ENCODE results near the gene ERC1.

Gene ERC1

DNA sequence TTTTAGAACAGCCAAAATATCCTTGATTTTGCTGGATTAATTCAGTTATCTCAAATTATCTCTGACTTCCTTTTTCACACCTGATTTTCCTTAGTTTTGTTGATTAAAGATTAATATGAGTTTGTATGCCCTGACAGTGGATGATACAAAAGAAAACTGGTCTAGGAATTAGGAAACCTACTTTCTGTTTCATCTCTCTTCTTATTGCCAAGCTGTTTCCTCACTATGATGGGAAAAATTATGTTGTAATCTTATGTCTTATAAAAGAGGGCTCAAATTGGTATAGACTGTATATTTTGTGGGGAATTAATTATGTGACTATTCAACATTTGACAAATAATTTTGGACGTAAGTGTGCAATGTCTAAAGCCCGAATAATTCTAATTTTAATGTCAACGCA, 331.8 kb downstream of the ERC1 start:
- DNase-seq (ENCODE audit: insufficient read length, low spot score), result no peak
- TF ChIP-seq TAF1 (IDR thresholded peaks at IDR 0.05; ENCODE audit: low read depth, low read length), result no peak
- TF ChIP-seq POLR2AphosphoS5 (IDR thresholded peaks at IDR 0.05; ENCODE audit: low read depth, low read length), result no peak
- no peak for TF ChIP-seq SPI1 (IDR thresholded peaks at IDR 0.05; ENCODE audit: low read depth, low read length)
- TF ChIP-seq POU2F2 (IDR thresholded peaks at IDR 0.05; ENCODE audit: low read depth, low read length), result no peak
- no peak for TF ChIP-seq PAX5 (IDR thresholded peaks at IDR 0.05; ENCODE audit: insufficient read depth, low read length, severe bottlenecking)
- no peak for TF ChIP-seq POLR2A (IDR thresholded peaks at IDR 0.05; ENCODE audit: low read depth, low read length)
- FAIRE-seq, result no peak

- FAIRE-seq, result no peak
- TF ChIP-seq POLR2A (IDR thresholded peaks at IDR 0.05; ENCODE audit: low read depth, low read length), result no peak
- no peak for TF ChIP-seq PAX5 (IDR thresholded peaks at IDR 0.05; ENCODE audit: insufficient read depth, low read length, severe bottlenecking)
- no peak for TF ChIP-seq POU2F2 (IDR thresholded peaks at IDR 0.05; ENCODE audit: low read depth, low read length)
- TF ChIP-seq SPI1 (IDR thresholded peaks at IDR 0.05; ENCODE audit: low read depth, low read length), result no peak
- TF ChIP-seq TAF1 (IDR thresholded peaks at IDR 0.05; ENCODE audit: low read depth, low read length), result no peak
- TF ChIP-seq POLR2AphosphoS5 (IDR thresholded peaks at IDR 0.05; ENCODE audit: low read depth, low read length), result no peak
- no peak for DNase-seq (ENCODE audit: insufficient read length, low spot score)
These were observed 333.1 kb downstream of the ERC1 start for GRCh38 chr12:1324099-1324498.

DNA sequence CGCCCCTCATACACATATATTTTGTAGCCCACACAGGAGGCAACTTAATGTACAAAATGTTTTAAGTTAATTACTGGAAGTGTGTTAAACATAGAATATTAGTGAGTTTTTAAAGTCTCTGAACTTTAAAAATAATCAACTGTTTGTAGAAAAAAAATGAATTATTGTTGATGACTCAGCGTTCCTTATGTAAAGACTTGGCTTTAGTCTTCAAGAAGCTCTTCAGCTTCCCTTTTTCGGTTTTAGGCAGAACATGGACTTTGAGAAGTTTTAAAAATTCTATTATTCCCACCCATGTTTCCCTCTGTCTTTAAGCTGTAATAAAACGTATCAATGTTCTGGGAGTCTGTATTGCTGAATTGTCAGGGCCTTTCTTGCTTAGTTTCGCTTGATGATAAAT, 333.9 kb downstream of the ERC1 start:
- DNase-seq (ENCODE audit: insufficient read length, low spot score) (no peak), FAIRE-seq (no peak)
- TF ChIP-seq PAX5 (IDR thresholded peaks at IDR 0.05; ENCODE audit: insufficient read depth, low read length, severe bottlenecking) (no peak), POU2F2 (IDR thresholded peaks at IDR 0.05; ENCODE audit: low read depth, low read length) (no peak), POLR2AphosphoS5 (IDR thresholded peaks at IDR 0.05; ENCODE audit: low read depth, low read length) (no peak), TAF1 (IDR thresholded peaks at IDR 0.05; ENCODE audit: low read depth, low read length) (no peak), SPI1 (IDR thresholded peaks at IDR 0.05; ENCODE audit: low read depth, low read length) (no peak), POLR2A (IDR thresholded peaks at IDR 0.05; ENCODE audit: low read depth, low read length) (no peak)

GRCh38 chr12:1325666-1326065, 334.6 kb downstream of the ERC1 start:
- no peak for TF ChIP-seq POLR2AphosphoS5 (IDR thresholded peaks at IDR 0.05; ENCODE audit: low read depth, low read length)
- TF ChIP-seq POLR2A (IDR thresholded peaks at IDR 0.05; ENCODE audit: low read depth, low read length), result no peak
- no peak for TF ChIP-seq PAX5 (IDR thresholded peaks at IDR 0.05; ENCODE audit: insufficient read depth, low read length, severe bottlenecking)
- TF ChIP-seq SPI1 (IDR thresholded peaks at IDR 0.05; ENCODE audit: low read depth, low read length), result no peak
- no peak for TF ChIP-seq POU2F2 (IDR thresholded peaks at IDR 0.05; ENCODE audit: low read depth, low read length)
- TF ChIP-seq TAF1 (IDR thresholded peaks at IDR 0.05; ENCODE audit: low read depth, low read length), result no peak
- FAIRE-seq, result no peak
- no peak for DNase-seq (ENCODE audit: insufficient read length, low spot score)

DNA sequence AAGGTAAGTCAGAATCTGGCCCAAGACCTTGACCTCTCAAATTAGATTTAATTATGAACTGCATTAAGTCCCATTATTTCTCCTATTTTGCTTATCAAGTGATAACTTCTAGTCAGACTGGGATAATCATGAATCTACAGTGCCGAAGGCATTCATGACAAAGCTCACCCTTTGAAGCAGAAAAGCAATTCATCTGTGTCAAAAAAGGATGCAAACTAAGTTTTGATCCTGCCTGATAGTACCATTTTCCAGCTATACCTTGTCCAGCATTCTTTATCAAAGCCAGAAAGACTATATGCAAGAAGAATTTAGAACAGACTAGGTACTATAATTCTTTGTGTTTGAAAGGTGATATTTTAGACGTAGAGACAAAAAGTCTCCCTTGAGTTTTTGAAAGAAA, 335.2 kb downstream of the ERC1 start:
- DNase-seq (ENCODE audit: insufficient read length, low spot score) (no peak), FAIRE-seq (no peak)
- no peak for TF ChIP-seq SPI1 (IDR thresholded peaks at IDR 0.05; ENCODE audit: low read depth, low read length)
- no peak for TF ChIP-seq PAX5 (IDR thresholded peaks at IDR 0.05; ENCODE audit: insufficient read depth, low read length, severe bottlenecking)

DNA sequence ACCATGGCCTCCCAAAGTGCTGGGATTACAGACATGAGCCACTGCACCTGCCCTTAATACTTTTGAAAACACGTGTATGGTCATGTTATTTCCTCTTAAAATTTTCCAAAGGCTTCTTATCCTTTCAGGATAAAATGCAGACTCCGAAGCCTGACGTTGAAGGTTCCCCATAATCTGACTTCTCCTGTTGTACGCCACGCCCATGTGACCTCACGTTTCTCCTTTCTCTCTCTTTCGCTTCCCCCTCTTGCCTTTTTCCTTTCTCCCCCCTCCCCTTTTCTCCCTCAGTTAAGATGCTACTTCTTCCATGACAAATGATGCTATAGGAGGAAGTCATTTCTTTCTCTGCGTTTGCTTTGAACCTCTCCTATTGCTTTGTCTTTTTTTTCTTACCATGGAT, 337.4 kb downstream of the ERC1 start:
- TF ChIP-seq POLR2A (IDR thresholded peaks at IDR 0.05; ENCODE audit: low read depth, low read length) (no peak), SPI1 (IDR thresholded peaks at IDR 0.05; ENCODE audit: low read depth, low read length) (no peak), TAF1 (IDR thresholded peaks at IDR 0.05; ENCODE audit: low read depth, low read length) (no peak), POU2F2 (IDR thresholded peaks at IDR 0.05; ENCODE audit: low read depth, low read length) (no peak), POLR2AphosphoS5 (IDR thresholded peaks at IDR 0.05; ENCODE audit: low read depth, low read length) (no peak), PAX5 (IDR thresholded peaks at IDR 0.05; ENCODE audit: insufficient read depth, low read length, severe bottlenecking) (no peak)
- FAIRE-seq, result no peak
- DNase-seq (ENCODE audit: insufficient read length, low spot score), result no peak

- DNase-seq (ENCODE audit: insufficient read length, low spot score), result no peak
- no peak for TF ChIP-seq POLR2A (IDR thresholded peaks at IDR 0.05; ENCODE audit: low read depth, low read length)
- no peak for TF ChIP-seq TAF1 (IDR thresholded peaks at IDR 0.05; ENCODE audit: low read depth, low read length)
- no peak for TF ChIP-seq SPI1 (IDR thresholded peaks at IDR 0.05; ENCODE audit: low read depth, low read length)
- no peak for TF ChIP-seq PAX5 (IDR thresholded peaks at IDR 0.05; ENCODE audit: insufficient read depth, low read length, severe bottlenecking)
- TF ChIP-seq POU2F2 (IDR thresholded peaks at IDR 0.05; ENCODE audit: low read depth, low read length), result no peak
- TF ChIP-seq POLR2AphosphoS5 (IDR thresholded peaks at IDR 0.05; ENCODE audit: low read depth, low read length), result no peak
- no peak for FAIRE-seq
These were observed 338.9 kb downstream of the ERC1 start for GRCh38 chr12:1329784-1330476.

- DNase-seq (ENCODE audit: insufficient read length, low spot score) (no peak), FAIRE-seq (no peak)
- TF ChIP-seq TAF1 (IDR thresholded peaks at IDR 0.05; ENCODE audit: low read depth, low read length) (no peak), SPI1 (IDR thresholded peaks at IDR 0.05; ENCODE audit: low read depth, low read length) (no peak), POU2F2 (IDR thresholded peaks at IDR 0.05; ENCODE audit: low read depth, low read length) (no peak), POLR2A (IDR thresholded peaks at IDR 0.05; ENCODE audit: low read depth, low read length) (no peak), PAX5 (IDR thresholded peaks at IDR 0.05; ENCODE audit: insufficient read depth, low read length, severe bottlenecking) (no peak), POLR2AphosphoS5 (IDR thresholded peaks at IDR 0.05; ENCODE audit: low read depth, low read length) (no peak)
These were observed 339.4 kb downstream of the ERC1 start for GRCh38 chr12:1330477-1330827.

GRCh38 chr12:1332327-1332726, 341.3 kb downstream of the ERC1 start:
- no peak for DNase-seq (ENCODE audit: insufficient read length, low spot score)
- TF ChIP-seq PAX5 (IDR thresholded peaks at IDR 0.05; ENCODE audit: insufficient read depth, low read length, severe bottlenecking), result no peak
- no peak for TF ChIP-seq TAF1 (IDR thresholded peaks at IDR 0.05; ENCODE audit: low read depth, low read length)
- no peak for TF ChIP-seq POLR2AphosphoS5 (IDR thresholded peaks at IDR 0.05; ENCODE audit: low read depth, low read length)
- TF ChIP-seq POU2F2 (IDR thresholded peaks at IDR 0.05; ENCODE audit: low read depth, low read length), result no peak
- no peak for TF ChIP-seq POLR2A (IDR thresholded peaks at IDR 0.05; ENCODE audit: low read depth, low read length)
- no peak for TF ChIP-seq SPI1 (IDR thresholded peaks at IDR 0.05; ENCODE audit: low read depth, low read length)
- no peak for FAIRE-seq
